HepG2 (cell line): ENCODE measurements around the gene NFE2L1. TPM values are rescaled to one million over a fixed set of nuclear protein-coding genes. Genes with fewer than 3 reads are reported as not detected.

Experiments
- ATAC-seq: fragments of 200-7000 bp; cut with Tn5 transposase; 3 replicates; pipeline ENCODE4 v1.9.1; 2020; ENCODE audit warnings: mild to moderate bottlenecking, moderate library complexity
- BruUV-seq: library from RNA; stranded (reverse); fragments of 400-500 nt; replicated peaks from 2 replicates; lab custom pipeline; 2021; lab: Mats Ljungman, UMichigan
- CTCF ChIA-PET: fragments of 300-600 bp; formaldehyde crosslinking; extraction: SDS; loops from one replicate; lab custom pipeline; 2021; ENCODE audit warnings: low total read pairs, inconsistent platforms, low intra/inter-chr PET ratio; lab: Yijun Ruan, JAX
- POLR2A ChIA-PET: fragments of 350-600 bp; sonication (Branson Sonifier 250); formaldehyde crosslinking; loops from one replicate; lab custom pipeline; 2020; ENCODE audit warnings: antibody characterized with exemption, inconsistent platforms; lab: Yijun Ruan, JAX
- DNase-seq: peaks from one replicate; pipeline ENCODE4 v3.0.0-alpha.2; 2015; ENCODE audit warnings: low spot score
- FAIRE-seq: peaks from 3 replicates; lab custom pipeline; 2011; peaks lifted over from hg19 to GRCh38; lab: Jason Lieb, UNC
- H2AFZ ChIP-seq: one replicate; pipeline ENCODE4 v1.6.1; 2011; ENCODE audit warnings: low read length, inconsistent platforms
- H3K27ac ChIP-seq: fragments of 300-600 bp; 3 replicates; pipeline ENCODE4 v1.8.0; 2011; ENCODE audit warnings: mixed run types, mild to moderate bottlenecking, mixed read lengths, low read length, inconsistent platforms; ENCODE audit not compliant: insufficient read depth; ENCODE audit errors: extremely low read length
- H3K27me3 ChIP-seq, 2 experiments: fragments of 200-600 bp in 1 of 2; 2 replicates in 1 of 2; 3 replicates in 1 of 2; pipeline versions ENCODE4 v1.6.0 to v1.8.0; 2011; ENCODE audit warnings: low read length in 2 of 2, mild to moderate bottlenecking in 2 of 2, moderate library complexity in 2 of 2, inconsistent platforms in 1 of 2; ENCODE audit not compliant: insufficient read depth in 2 of 2, control insufficient read depth in 1 of 2
- H3K36me3 ChIP-seq, 2 experiments: fragments of 200-600 bp in 1 of 2; replicated peaks in 1 of 2; 2 replicates in 1 of 2; 3 replicates in 1 of 2; pipeline versions ENCODE4 v1.5.1 to v1.8.0; 2011; ENCODE audit warnings: low read length in 2 of 2, inconsistent platforms in 1 of 2; ENCODE audit not compliant: insufficient read depth in 2 of 2, control insufficient read depth in 1 of 2
- H3K4me1 ChIP-seq: 2 replicates; pipeline ENCODE4 v1.5.1; 2012; ENCODE audit warnings: low read length, inconsistent platforms; ENCODE audit not compliant: insufficient read depth
- H3K4me2 ChIP-seq: 2 replicates; pipeline ENCODE4 v1.6.0; 2011; ENCODE audit warnings: low read depth, low read length, inconsistent platforms
- H3K4me3 ChIP-seq, 3 experiments: fragments of 200-600 bp in 1 of 3; sonication (generic), shearing (Covaris generic) in 1 of 3; replicated peaks in 1 of 3; 2 replicates each; pipeline ENCODE4 v1.5.1; 2011 to 2016; ENCODE audit warnings: low read length in 3 of 3, inconsistent platforms in 2 of 3, low read depth in 2 of 3, mild to moderate bottlenecking in 2 of 3, control low read depth in 1 of 3, mixed read lengths in 1 of 3; ENCODE audit not compliant: insufficient read depth in 1 of 3
- H3K79me2 ChIP-seq: one replicate; pipeline ENCODE4 v1.6.1; 2011; ENCODE audit warnings: low read length, inconsistent platforms; ENCODE audit not compliant: insufficient read depth
- H3K9ac ChIP-seq: 2 replicates; pipeline ENCODE4 v1.6.0; 2011; ENCODE audit warnings: mild to moderate bottlenecking, low read depth, low read length, inconsistent platforms; ENCODE audit not compliant: insufficient read depth
- H3K9me3 ChIP-seq: 2 replicates; pipeline ENCODE4 v1.5.1; 2012; ENCODE audit warnings: mild to moderate bottlenecking, low read length
- H4K20me1 ChIP-seq: 2 replicates; pipeline ENCODE4 v1.6.0; 2011; ENCODE audit warnings: inconsistent platforms, mild to moderate bottlenecking, low read length, moderate library complexity; ENCODE audit not compliant: insufficient read depth
- AGO2 ChIP-seq: fragments of 200-400 bp; formaldehyde crosslinking; optimal IDR thresholded peaks from 2 replicates; pipeline ENCODE3; 2017; ENCODE audit warnings: mild to moderate bottlenecking, low read depth, low read length, moderate library complexity
- RBFOX2 ChIP-seq: fragments of 200-400 bp; formaldehyde crosslinking; IDR thresholded peaks from 2 replicates; pipeline ENCODE4 v1.6.1; 2017; ENCODE audit warnings: low read depth, mild to moderate bottlenecking, low read length
- ZNF160 ChIP-seq: sonication (generic); formaldehyde crosslinking; IDR thresholded peaks from 2 replicates; pipeline ENCODE4 v1.8.0; 2022; ENCODE audit warnings: mild to moderate bottlenecking, inconsistent platforms, missing genetic modification reagents
- ZNF326 ChIP-seq: sonication (generic); formaldehyde crosslinking; IDR thresholded peaks from 2 replicates; pipeline ENCODE4 v1.4.0; 2020; ENCODE audit warnings: missing genetic modification reagents, borderline replicate concordance
- WGBS: methylation state at CpG from one replicate; pipeline ENCODE4 v1.1.6; 2017; ENCODE audit warnings: low lambda C conversion rate; 5-methylcytosine and 5-hydroxymethylcytosine counted together
- in situ Hi-C: cut with HindIII; loops from 2 replicates; pipeline ENCODE4 v1.10.0; 2017; ENCODE audit warnings: low pct_unique_long_range_greater_than_20kb; ENCODE audit not compliant: extremely low pct_ligation_motif_present
- intact Hi-C: fragments of 100-400 bp; cut with micrococcal nuclease; formaldehyde crosslinking; loops from one replicate; pipeline ENCODE4 v1.10.0; 2022; ENCODE audit not compliant: unreplicated experiment
- polyA plus RNA-seq, 8 experiments: library from polyadenylated mRNA; depleted of rRNA in 3 of 8; stranded (reverse) in 7 of 8; unstranded in 1 of 8; fragments of >200 nt; fragmentation: Illumina TruSeq in 4 of 8; extraction: Trizol in 4 of 8; gene quantifications; 2 replicates each; pipeline versions ENCODE4 v1.2.1 to v1.2.3, GENCODE V29; 2011 to 2016; ENCODE audit warnings: low read depth in 4 of 8, missing spikeins in 1 of 8, mixed read lengths in 1 of 8; ENCODE audit not compliant: insufficient read depth in 1 of 8
- total RNA-seq, 5 experiments: library from RNA; depleted of rRNA; stranded (reverse); fragments of >200 nt; fragmentation: Illumina TruSeq; extraction: Trizol; gene quantifications; 2 replicates each; pipeline ENCODE4 v1.2.3, GENCODE V29; 2016; ENCODE audit warnings: low read depth in 1 of 5
- TF ChIP-seq, protein P1 (sequence below): sonication (generic); formaldehyde crosslinking; IDR thresholded peaks from 2 replicates; pipeline ENCODE4 v1.8.1; 2023; ENCODE audit warnings: missing genetic modification reagents, mild to moderate bottlenecking, borderline replicate concordance

NFE2L1 gene
- total and polyA plus RNA-seq, 2 of the 13 experiments (the other 11 are each of a cell fraction or from before 2014, with no cell fraction given): 67.0 to 234 TPM

DNA sequence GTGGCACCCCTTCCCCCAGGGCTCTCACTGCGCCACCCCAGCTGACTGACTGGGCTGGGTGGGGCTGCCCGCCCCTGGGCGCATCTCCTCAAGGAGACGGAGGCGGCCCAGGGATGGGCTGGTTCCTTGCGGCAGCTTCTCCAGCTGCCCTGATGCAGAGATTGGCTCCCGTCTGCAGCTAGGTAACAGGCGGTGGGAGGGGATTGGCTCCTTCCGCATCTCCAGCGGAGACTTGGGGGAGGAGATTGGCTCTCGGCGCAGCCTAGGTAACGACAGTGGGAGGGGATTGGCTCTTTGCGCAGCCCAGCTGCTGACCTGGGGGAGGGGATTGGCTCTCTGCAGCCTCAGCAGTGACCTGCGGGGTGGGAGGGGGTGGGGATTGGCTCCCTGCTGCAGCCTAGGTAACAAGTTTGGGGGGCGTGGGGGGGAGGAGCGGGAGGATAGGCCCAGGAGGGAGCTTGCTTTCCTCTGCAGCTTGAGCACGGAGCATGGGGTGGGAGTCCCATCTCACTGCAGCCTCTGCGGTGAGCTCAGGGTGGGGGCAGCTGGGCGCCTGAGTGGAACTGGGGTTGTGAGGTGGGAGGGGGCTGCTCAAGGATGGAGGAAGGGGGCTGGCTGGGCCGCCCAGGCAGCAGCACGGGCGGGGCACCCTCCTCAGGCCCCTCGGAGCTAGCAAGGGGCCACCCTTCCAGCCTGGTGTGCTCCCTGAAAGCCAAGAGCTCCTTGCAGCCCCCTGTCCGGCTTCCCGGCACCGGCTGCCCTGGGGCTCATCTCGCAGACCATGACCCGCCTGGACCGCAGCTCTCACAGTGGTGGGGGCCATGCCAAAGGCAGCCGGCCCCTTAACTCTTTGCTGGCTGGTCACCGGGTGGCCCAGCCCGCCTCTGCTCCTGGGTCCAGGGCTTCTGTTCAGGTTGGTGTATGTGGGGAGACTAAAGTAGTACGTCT lies 6.4 kb downstream of the NFE2L1 start:
- intact Hi-C loops (no loop called here), in situ Hi-C loops (no loop called here)
- H3K36me3 ChIP-seq: peaks cover 46 to 88% of the 10 kb centered on the region in 2 experiments
- BruUV-seq: no TSS peak
- no peak overlapping the region for H3K4me2 ChIP-seq
- CTCF ChIA-PET: no interaction called here
- no peak overlapping the region for H3K27ac ChIP-seq
- no peak for FAIRE-seq
- peaks cover 45% of the 10 kb centered on the region for H3K79me2 ChIP-seq
- H2AFZ ChIP-seq: no peak overlapping the region
- TF ChIP-seq ZNF326: no peak
- no peak for TF ChIP-seq ZNF160
- peak; percentile 55 for TF ChIP-seq AGO2
- peak; percentile 49; the same call in 1 of the 2 replicates for TF ChIP-seq RBFOX2
- TF ChIP-seq, protein P1, sequence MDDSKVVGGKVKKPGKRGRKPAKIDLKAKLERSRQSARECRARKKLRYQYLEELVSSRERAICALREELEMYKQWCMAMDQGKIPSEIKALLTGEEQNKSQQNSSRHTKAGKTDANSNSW (CRISPR knock-in tag): no peak
- TF ChIP-seq, all 625 proteins: peak for 2
- Histone ChIP-seq H3K27me3 (no peaks in the 10 kb centered on the region), H3K9ac (no peak overlapping the region), H3K9me3 (no peaks in the 10 kb centered on the region), H4K20me1 (peaks cover 45% of the 10 kb centered on the region), H3K4me1 (peaks cover 58% of the 10 kb centered on the region), H3K4me3 (no peak overlapping the region; a peak in 1 of 6 replicates)
- WGBS: 96% methylated on average over 33 of the region's 34 CpGs
- POLR2A ChIA-PET: interaction anchor here (1.7 kb wide), 1 partner anchor 10 kb away, joined by 5 read pairs; no protein-coding TSS in a partner anchor
- no peak for DNase-seq
- ATAC-seq: no peak
